Measurements from ENCODE around the gene MAP3K2. TPM values are rescaled to one million over a fixed set of nuclear protein-coding genes. Genes with fewer than 3 reads are reported as not detected.

Gene MAP3K2
- total and polyA plus RNA-seq, 10 of the 15 experiments (the other 5 are each of a cell fraction or from before 2014, with no cell fraction given): 2.7 to 39.6 (median 16.1) TPM

DNA sequence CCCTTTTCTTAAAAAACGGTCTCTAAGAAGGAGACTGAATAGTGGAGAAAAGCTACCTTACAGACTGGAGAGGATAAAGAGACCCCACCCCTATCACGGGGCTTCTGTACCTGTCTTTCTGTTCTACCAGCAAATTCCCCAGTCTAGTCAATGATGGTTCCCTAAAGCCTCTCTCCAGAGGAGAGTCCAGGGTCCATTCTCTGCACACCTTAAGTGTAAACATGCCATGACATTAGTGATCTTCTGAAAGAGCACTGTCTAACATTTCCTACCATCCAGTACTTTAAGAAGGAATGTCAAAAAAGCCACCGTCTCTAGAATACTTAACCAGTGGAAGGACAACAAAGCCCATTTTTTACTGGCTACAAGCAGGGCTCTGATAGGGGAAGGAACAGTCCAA is 76.8 kb downstream of the MAP3K2 start:
- TF ChIP-seq RCOR1 (conservative IDR thresholded peaks at IDR 0.05; ENCODE audit: low read depth, low read length) (no peak), DPF2 (IDR thresholded peaks at IDR 0.05) (no peak), ZNF384 (IDR thresholded peaks at IDR 0.05; ENCODE audit: borderline replicate concordance, low read depth, low read length) (no peak), ZNF207 (IDR thresholded peaks at IDR 0.05; ENCODE audit: borderline replicate concordance) (no peak), BCL11A (IDR thresholded peaks at IDR 0.05; ENCODE audit: low read depth, low read length) (no peak), HDGF (IDR thresholded peaks at IDR 0.05) (no peak), PRDM15 (CRISPR knock-in tag; IDR thresholded peaks at IDR 0.05) (no peak), IRF4 (IDR thresholded peaks at IDR 0.05; ENCODE audit: low read depth, low read length) (no peak), NFYA (IDR thresholded peaks at IDR 0.05; ENCODE audit: borderline replicate concordance, low read depth, low read length) (no peak), MYB (IDR thresholded peaks at IDR 0.05; ENCODE audit: borderline replicate concordance, low read depth, low read length) (no peak), PAX8 (IDR thresholded peaks at IDR 0.05) (no peak), SPI1 (IDR thresholded peaks at IDR 0.05; ENCODE audit: borderline replicate concordance, insufficient read depth, low read depth, low read length) (no peak), LARP7 (IDR thresholded peaks at IDR 0.05) (no peak), ESRRA (IDR thresholded peaks at IDR 0.05; ENCODE audit: low read length) (no peak), CBX5 (IDR thresholded peaks at IDR 0.05; ENCODE audit: low read depth) (no peak)
- TF ChIP-seq, protein P1, sequence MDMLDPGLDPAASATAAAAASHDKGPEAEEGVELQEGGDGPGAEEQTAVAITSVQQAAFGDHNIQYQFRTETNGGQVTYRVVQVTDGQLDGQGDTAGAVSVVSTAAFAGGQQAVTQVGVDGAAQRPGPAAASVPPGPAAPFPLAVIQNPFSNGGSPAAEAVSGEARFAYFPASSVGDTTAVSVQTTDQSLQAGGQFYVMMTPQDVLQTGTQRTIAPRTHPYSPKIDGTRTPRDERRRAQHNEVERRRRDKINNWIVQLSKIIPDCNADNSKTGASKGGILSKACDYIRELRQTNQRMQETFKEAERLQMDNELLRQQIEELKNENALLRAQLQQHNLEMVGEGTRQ (IDR thresholded peaks at IDR 0.05; ENCODE audit: borderline replicate concordance, low read depth, low read length): no peak
- TF ChIP-seq, protein P2, sequence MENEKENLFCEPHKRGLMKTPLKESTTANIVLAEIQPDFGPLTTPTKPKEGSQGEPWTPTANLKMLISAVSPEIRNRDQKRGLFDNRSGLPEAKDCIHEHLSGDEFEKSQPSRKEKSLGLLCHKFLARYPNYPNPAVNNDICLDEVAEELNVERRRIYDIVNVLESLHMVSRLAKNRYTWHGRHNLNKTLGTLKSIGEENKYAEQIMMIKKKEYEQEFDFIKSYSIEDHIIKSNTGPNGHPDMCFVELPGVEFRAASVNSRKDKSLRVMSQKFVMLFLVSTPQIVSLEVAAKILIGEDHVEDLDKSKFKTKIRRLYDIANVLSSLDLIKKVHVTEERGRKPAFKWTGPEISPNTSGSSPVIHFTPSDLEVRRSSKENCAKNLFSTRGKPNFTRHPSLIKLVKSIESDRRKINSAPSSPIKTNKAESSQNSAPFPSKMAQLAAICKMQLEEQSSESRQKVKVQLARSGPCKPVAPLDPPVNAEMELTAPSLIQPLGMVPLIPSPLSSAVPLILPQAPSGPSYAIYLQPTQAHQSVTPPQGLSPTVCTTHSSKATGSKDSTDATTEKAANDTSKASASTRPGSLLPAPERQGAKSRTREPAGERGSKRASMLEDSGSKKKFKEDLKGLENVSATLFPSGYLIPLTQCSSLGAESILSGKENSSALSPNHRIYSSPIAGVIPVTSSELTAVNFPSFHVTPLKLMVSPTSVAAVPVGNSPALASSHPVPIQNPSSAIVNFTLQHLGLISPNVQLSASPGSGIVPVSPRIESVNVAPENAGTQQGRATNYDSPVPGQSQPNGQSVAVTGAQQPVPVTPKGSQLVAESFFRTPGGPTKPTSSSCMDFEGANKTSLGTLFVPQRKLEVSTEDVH (IDR thresholded peaks at IDR 0.05; ENCODE audit: low read depth, partially characterized antibody): no peak
- Histone ChIP-seq H4K20me1 (ENCODE audit: control insufficient read depth, insufficient read depth) (no peaks in the 10 kb centered on the region), H3K9ac (ENCODE audit: control insufficient read depth, insufficient read depth, low read length) (no peak overlapping the region), H3K27me3 (replicated peaks in 1 of 2; ENCODE audit: control insufficient read depth in 2 of 2, insufficient read depth in 2 of 2, low read length in 1 of 2) (no peaks in the 10 kb centered on the region), H3K36me3 (ENCODE audit: control insufficient read depth in 2 of 2, insufficient read depth in 2 of 2, low read length in 1 of 2) (peaks cover 6 to 32% of the 10 kb centered on the region in 2 experiments), H3K79me2 (ENCODE audit: control insufficient read depth, insufficient read depth, low read length) (no peaks in the 10 kb centered on the region), H3K27ac (ENCODE audit: control insufficient read depth, insufficient read depth) (no peak overlapping the region), H3K4me1 (ENCODE audit: control insufficient read depth, insufficient read depth, low read length) (peaks cover 23% of the 10 kb centered on the region), H3K4me3 (no peak overlapping the region), H3K4me2 (ENCODE audit: control insufficient read depth, insufficient read depth) (no peak overlapping the region), H3K9me3 (replicated peaks; ENCODE audit: control insufficient read depth, insufficient read depth, low read length) (no peaks in the 10 kb centered on the region), H2AFZ (ENCODE audit: control insufficient read depth, low read depth, low read length) (no peak overlapping the region)
- no peak for DNase-seq (ENCODE audit: low read depth, low spot score)
- ChIA-PET POLR2A (no interaction called here), RAD21 (ENCODE audit: unreplicated experiment) (no interaction called here), CTCF (interaction anchor here (1.9 kb wide), 1 partner anchor 9 kb away, joined by 5 read pairs; no protein-coding TSS in a partner anchor), SMC1A (ENCODE audit: uncharacterized antibody, unreplicated experiment) (no interaction called here)
- FAIRE-seq: no peak
- no TSS peak for BruUV-seq (replicated peaks)
- in situ Hi-C loops (cut with MboI): no loop called here
- WGBS (ENCODE audit: insufficient coverage, insufficient replicate concordance, low lambda C conversion rate, missing lambda C conversion rate): 99% methylated on average over 3 of the region's 3 CpGs
- no peak for ATAC-seq
- intact Hi-C loops (cut with micrococcal nuclease; ENCODE audit: unreplicated experiment): no loop called here
